Lower leg skin (tissue), 4 donors: ENCODE measurements around the gene OR2T10. TPM values are rescaled to one million over a fixed set of nuclear protein-coding genes. Genes with fewer than 3 reads are reported as not detected.

Source experiments
- DNase-seq, 2 donors: peaks; one replicate each; pipeline ENCODE4 v3.0.0-alpha.2; 2019; ENCODE audit warnings: low spot score in 2 of 2
- H3K4me3 ChIP-seq: fragments of 200-600 bp; sonication (generic); 2 replicates; pipeline ENCODE4 v1.5.1; 2017; ENCODE audit warnings: mild to moderate bottlenecking, low read depth; ENCODE audit not compliant: poor library complexity, severe bottlenecking
- CTCF ChIP-seq, 3 donors: fragments of 450-650 bp; IDR thresholded peaks; one replicate each; pipeline ENCODE4 v1.5.1; 2016; ENCODE audit warnings: antibody characterized with exemption in 3 of 3, mild to moderate bottlenecking in 3 of 3, moderate library complexity in 2 of 3
- POLR2A ChIP-seq, 2 donors: fragments of 450-650 bp; IDR thresholded peaks; one replicate each; pipeline ENCODE4 v1.6.1; 2016 to 2017; ENCODE audit warnings: antibody characterized with exemption in 2 of 2, mild to moderate bottlenecking in 1 of 2, moderate library complexity in 1 of 2
- WGBS, 2 donors: methylation state at CpG; one replicate each; pipeline ENCODE4 v1.1.5; 2018; 5-methylcytosine and 5-hydroxymethylcytosine counted together
- intact Hi-C: fragments of 100-400 bp; cut with DNase I; formaldehyde crosslinking; loops from one replicate; pipeline ENCODE4 v1.15.0; 2023; ENCODE audit warnings: low total_unique reads
- total RNA-seq, 4 donors: library from RNA; depleted of rRNA; stranded (reverse); fragments of >200 nt; gene quantifications; one replicate each; pipeline ENCODE4 v1.1.0, GENCODE V29; 2016

Gene OR2T10
- total RNA-seq, 4 donors from 2014 or later: not detected

- 67 to 71% methylated on average over 7 of the region's 7 CpGs for WGBS, 2 donors
- no peak for DNase-seq
- TF ChIP-seq CTCF (IDR thresholded peaks at IDR 0.05) (no peak), POLR2A (IDR thresholded peaks at IDR 0.05) (no peak)
- intact Hi-C loops: loop anchor here (5.0 kb wide), 1 partner anchor 186 kb away; no protein-coding TSS in a partner anchor
- H3K4me3 ChIP-seq: no peak overlapping the region
Observed at GRCh38 chr1:248621770-248622169, 24.3 kb upstream of the OR2T10 start.

- TF ChIP-seq POLR2A (IDR thresholded peaks at IDR 0.05) (no peak), CTCF (IDR thresholded peaks at IDR 0.05) (no peak)
- intact Hi-C loops: no loop called here
- 3% methylated on average over 3 of the region's 3 CpGs for WGBS, 2 donors
- H3K4me3 ChIP-seq: no peak overlapping the region
- no peak for DNase-seq
Observed at GRCh38 chr1:248618878-248619277, 21.4 kb upstream of the OR2T10 start.

- 67 to 70% methylated on average over 7 of the region's 7 CpGs for WGBS, 2 donors
- no peak for TF ChIP-seq POLR2A (IDR thresholded peaks at IDR 0.05)
- H3K4me3 ChIP-seq: no peak overlapping the region
- no peak for DNase-seq
- intact Hi-C loops: no loop called here
Observed at GRCh38 chr1:248618119-248618518, 20.6 kb upstream of the OR2T10 start.

GRCh38 chr1:248613742-248614141, 16.2 kb upstream of the OR2T10 start:
- intact Hi-C loops: no loop called here
- no peak overlapping the region for H3K4me3 ChIP-seq
- DNase-seq: no peak
- no peak for TF ChIP-seq POLR2A (IDR thresholded peaks at IDR 0.05)
- no peak for TF ChIP-seq CTCF (IDR thresholded peaks at IDR 0.05)
- WGBS, 2 donors: 61 to 73% methylated on average over 1 of the region's 1 CpG

GRCh38 chr1:248611883-248612414, 14.4 kb upstream of the OR2T10 start:
- WGBS, 2 donors: 86 to 87% methylated on average over 4 of the region's 4 CpGs
- no peak overlapping the region for H3K4me3 ChIP-seq
- no peak for TF ChIP-seq POLR2A (IDR thresholded peaks at IDR 0.05)
- TF ChIP-seq CTCF (IDR thresholded peaks at IDR 0.05): no peak
- intact Hi-C loops: no loop called here
- no peak for DNase-seq

- TF ChIP-seq POLR2A (IDR thresholded peaks at IDR 0.05) (no peak), CTCF (IDR thresholded peaks at IDR 0.05) (no peak)
- DNase-seq: no peak
- no peak overlapping the region for H3K4me3 ChIP-seq
- intact Hi-C loops: no loop called here
- WGBS, 2 donors: 46 to 49% methylated on average over 3 of the region's 3 CpGs
Observed at GRCh38 chr1:248610301-248610700, 12.8 kb upstream of the OR2T10 start.
